Hematopoietic multipotent progenitor cell treated with erythropoietin and hydrocortisone succinate and interleukin-3 and kit ligand, for 17 days (in vitro differentiated cells): Measurements from ENCODE around the gene NFATC1.
"Not testable (repeated sequence)": the region's sequence is repeated elsewhere in the genome, so short reads cannot be mapped to it uniquely, and the experiment has no call there.

Experiments
- DNase-seq: peaks from one replicate; pipeline ENCODE4 v3.0.0-alpha.2; 2015; ENCODE audit warnings: low spot score

The NFATC1 gene

DNA sequence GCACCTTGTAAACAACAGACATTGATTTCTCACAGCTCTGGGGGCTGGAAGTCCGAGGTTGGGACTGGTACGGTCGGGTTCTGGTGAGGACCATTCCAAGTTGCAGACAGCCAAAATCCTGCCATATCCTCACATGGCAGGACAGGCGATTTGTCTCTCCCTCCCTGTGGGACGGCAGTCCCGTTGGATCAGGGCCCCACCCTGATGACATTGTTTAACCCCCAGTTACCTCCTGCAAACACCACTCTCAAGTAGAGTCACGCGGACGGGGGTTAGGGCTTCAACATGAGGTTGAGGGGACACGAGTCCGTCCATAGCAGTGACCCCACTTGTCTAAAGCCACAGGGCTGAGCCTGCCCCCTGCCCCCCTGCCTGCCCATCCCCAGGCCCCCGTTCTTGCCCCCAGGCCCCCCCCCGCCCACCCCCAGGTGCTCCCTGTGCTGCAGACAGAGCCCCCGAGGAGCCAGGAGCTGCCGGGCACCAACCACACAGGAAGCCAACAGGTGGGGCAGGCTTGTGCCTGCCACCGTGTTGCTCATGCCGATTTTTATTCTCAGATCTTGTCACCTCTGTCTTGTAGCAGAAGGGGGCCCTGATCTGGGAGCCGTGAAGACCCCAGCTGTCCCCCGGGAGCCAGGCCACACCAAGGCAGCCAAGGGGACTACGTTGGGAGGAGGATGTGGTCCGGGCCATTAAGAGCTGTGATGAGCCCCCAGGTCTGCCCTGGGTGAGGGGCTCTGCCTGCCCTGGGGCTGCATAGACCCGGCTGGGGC lies 82.2 kb downstream of the NFATC1 start:
- no peak for DNase-seq

DNA sequence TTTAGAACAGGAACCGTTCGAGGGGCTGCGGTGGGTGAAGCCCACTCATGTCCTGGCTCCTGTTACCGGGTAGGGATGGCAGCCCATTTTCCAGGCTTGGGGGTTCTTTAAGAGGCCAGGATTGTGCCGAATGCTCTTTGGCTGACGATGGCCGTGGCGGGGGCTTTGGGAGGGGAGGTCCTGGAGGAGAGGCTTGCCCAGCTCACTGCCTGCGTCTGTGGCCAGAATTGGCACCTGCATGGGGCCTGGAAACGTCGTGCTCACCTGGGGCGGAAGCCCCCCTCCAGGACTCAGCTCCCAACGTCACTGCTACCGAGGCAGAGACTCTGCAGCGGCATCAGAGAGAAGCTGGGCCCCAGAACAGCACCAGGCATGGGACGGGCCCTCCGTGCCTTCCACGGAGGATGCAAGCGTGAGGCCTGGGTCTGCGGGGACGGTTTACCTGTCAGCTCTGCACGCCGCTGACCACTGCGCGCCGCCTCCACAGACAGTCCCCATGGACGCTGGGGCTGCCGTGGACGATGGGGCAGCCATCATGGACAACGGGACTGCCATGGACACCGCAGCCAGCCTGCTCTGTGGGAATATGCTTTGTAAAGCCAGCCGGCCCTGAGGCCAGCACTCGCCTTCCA lies 82.9 kb downstream of the NFATC1 start:
- DNase-seq = no peak

DNA sequence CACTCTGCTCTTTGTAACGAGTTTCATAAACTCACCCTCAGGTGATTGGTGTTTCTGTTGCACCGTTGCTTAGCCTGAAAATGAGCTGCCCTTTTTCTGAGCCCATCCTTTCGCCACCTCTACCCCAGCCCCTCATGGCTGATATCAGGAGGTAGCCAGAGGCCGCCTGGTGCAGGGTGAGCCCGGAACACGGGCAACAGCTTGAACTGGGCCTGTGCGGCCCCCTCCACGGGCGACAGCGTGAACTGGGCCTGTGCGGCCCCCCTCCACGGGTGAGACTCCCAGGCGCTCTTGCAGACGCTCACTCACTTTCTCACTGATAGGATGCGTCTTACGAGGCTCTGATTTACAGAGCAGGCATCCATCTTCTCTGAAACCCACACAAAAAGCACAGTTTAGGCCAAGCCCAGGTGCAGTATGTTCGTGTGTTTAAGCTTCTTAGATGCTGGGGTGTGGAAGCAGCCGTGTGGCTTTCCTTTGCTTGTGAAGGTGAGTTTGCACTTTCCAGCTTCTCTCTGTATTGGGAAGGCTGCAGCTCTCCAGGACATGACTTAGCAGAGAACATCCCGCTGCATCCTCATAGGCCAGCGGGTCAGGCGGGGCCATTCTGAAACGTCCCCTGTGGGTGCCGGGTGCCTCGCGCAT lies 83.5 kb downstream of the NFATC1 start:
- DNase-seq = no peak

DNA sequence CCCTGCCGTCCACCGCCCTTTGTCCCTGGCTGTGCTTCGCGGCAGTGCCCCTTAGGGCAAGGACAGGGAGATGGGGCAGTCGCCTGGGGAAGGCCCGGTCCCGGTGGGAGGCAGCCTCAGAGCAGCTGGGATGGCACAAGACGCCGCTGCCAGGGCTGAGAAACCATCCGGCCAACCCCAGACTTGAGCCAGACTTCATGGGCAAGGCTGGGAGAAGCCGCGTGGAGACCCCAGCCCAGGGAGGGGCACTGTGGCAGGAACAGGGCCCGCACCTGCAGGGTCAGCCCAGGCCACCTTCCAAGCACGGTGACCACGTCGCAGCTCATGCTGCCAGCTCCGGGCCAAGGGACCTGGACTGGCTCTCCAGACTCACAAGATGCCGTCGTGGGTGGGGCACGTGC lies 84.0 kb downstream of the NFATC1 start:
- DNase-seq = no peak

DNA sequence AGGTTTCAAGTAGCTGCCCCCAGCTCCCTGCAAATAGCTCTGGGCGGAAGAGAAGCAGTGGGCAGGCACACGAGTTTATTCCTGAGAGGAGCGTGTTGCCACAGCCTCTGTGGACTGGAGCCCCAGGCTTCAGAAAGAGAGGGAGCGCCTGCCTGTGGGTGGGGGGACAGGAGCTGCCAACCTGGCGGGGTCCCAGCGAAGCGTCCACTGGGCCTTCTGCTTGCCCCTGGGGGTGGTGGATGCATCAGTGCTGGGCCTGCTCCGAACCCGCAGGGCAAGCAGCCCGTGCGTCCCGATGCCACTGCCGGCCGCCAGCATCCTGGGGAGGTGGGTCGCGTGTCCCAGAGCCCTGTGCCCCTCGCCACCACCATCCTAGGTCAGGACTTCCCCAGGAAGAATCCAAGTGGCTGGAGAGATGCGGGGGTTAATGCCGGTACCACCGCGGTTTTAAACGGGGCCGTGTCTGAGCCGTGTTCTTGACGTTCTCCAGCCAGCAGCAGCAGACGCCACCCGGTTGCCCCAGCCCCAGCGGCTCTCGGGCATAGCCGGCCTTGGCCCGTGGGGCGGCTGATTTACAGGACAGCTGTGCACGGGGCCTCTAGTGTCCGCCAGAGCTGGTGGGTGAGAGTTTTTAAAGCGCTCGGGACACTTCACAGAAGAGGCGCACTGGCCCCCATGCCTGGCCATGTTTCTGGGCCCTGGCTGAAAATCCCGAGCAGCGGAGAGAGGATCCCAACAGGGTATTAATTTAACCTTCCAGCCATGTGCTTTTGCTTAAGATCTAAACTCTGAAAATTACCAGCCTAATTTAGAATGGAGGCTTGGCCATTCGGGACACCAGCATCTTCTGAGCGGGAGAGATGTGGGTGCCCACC lies 84.7 kb downstream of the NFATC1 start:
- no peak for DNase-seq

DNA sequence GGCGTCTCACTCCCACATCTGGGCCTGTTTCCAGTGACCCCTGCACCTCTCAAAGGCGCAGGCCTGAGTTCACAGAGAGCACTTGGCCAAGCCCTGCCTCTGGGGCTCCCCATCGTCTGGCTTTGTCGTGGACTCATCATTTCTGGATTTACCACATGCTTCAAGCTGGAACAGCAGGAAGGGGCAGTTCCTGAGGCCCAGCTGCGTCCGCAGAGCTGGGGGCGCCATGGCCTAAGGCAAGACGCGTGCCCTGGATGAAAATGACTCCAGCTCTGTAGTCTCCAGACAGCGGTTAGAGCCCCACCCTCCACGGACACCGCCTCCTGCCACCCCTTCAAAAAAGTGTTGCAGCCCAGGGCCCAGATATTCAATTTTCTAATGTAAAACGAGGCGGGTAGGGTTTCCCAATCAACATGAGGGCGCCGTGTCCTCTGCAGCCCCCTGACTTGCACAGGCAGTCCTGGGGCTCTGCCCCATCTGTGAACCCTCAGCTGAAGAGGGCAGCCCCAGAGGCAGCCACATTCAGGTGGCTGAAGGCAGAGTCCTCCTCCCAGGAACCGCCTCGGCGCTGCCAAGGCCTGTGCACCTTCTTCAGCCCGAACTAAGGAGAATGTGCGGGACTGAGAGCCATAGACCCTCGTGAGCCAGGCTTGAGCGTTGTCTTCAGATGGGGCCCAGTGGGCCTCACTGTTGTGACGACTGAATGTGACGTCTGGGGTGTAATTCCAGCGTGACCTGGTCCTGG lies 85.5 kb downstream of the NFATC1 start:
- no peak for DNase-seq

DNA sequence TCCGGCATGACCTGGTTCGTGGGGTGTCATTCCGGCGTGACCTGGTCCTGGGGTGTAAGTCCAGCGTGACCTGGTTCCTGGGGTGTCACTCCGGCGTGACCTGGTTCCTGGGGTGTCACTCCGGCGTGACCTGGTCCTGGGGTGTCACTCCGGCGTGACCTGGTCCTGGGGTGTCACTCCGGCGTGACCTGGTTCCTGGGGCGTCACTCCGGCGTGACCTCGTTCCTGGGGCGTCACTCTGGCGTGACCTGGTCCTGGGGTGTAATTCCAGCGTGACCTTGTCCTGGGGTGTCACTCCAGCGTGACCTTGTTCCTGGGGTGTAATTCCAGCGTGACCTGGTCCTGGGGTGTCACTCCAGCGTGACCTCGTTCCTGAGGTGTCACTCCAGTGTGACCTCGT lies 87.7 kb downstream of the NFATC1 start:
- DNase-seq = not testable (repeated sequence)

DNA sequence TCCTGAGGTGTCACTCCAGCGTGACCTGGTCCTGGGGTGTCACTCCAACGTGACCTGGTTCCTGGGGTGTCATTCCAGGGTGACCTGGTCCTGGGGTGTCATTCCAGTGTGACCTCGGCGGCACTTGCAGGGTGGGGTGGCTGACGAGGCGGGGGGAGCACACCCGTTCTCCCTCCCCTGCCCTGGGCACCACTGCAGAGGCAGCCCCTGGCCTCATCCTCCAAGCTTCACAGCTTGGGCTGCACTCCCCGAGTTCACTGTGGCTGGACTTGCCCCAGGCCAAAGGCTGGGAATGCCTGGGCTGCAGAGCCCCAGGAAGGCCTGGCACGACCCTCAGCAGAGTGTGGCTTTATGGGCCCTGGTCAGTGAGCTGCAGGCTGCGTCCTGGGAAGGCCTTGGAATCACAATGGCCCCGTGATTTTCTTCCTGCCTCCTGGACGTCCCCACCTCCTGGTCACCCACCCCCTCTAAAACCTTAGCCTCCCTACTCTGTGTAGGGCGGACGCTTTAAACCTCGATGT lies 88.3 kb downstream of the NFATC1 start:
- no peak for DNase-seq

DNA sequence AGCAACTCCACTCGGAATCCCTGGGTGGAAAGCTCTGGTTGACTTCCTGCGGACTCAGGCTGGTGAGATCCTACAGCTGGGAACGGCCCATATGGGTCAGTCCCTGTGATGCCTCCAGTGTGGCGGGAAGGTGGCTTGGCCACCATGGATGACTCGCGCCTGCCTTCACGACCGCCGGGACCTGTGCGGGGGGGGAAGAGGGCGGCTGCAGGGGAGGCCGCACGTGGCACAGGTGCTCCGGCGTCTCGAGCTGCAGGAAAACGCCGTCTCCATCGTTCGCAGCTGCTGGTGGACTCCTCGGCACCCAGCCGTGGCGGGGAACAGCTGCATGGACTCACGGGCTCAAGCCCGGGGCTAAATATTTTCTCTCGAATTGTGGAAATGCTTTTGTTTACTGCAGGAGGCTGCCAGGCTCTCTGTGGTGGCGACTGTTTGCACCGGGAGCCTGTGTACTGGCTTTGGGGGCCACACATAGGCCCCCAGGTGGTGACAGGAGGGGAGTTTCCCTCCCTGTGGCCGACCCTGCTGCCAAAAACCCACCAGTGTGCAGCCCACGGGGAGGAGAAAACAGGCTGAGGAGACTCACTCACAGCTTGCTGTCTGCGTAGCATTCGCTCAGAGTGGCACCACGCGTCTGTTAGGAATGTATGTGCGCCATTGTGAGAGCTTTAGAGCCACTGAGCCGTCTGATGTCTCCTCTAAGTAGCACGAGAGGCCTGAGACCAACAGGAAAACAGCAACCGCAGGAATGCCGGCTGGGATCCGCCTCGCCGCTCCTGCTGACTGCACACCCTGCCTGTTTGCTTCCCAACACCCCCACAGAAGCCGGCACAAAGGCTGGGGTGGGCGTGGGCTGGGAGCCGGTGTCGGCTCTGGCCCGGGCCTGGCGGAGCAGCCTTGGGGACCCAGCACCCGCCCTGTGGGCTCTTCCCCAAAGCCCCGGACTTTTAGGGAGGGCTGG lies 89.2 kb downstream of the NFATC1 start:
- DNase-seq = no peak

DNA sequence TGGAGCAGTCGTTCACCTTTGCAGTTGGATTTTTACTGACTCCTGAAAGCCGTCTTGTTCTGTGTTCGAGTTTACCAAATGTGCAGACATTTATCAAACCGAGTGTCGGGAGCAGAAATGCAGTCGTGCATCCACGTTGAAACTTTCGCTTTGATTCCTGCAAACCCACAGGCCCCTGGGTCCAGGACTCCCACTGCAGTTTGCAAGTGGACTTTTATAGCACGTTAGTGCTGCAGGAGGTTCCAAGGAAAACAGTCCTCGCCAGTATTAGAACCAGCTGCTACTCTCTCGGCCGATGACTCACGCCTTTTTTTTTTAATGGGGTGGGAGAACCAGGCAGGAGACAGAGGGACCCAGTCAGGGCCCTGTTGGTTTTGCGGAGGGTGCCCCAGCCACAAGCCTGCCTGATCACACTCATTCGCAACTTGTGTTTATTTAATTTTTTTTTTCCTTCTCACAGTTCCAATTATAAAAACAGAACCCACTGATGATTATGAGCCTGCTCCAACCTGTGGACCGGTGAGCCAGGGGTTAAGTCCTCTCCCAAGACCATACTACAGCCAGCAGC lies 90.1 kb downstream of the NFATC1 start:
- no peak for DNase-seq

DNA sequence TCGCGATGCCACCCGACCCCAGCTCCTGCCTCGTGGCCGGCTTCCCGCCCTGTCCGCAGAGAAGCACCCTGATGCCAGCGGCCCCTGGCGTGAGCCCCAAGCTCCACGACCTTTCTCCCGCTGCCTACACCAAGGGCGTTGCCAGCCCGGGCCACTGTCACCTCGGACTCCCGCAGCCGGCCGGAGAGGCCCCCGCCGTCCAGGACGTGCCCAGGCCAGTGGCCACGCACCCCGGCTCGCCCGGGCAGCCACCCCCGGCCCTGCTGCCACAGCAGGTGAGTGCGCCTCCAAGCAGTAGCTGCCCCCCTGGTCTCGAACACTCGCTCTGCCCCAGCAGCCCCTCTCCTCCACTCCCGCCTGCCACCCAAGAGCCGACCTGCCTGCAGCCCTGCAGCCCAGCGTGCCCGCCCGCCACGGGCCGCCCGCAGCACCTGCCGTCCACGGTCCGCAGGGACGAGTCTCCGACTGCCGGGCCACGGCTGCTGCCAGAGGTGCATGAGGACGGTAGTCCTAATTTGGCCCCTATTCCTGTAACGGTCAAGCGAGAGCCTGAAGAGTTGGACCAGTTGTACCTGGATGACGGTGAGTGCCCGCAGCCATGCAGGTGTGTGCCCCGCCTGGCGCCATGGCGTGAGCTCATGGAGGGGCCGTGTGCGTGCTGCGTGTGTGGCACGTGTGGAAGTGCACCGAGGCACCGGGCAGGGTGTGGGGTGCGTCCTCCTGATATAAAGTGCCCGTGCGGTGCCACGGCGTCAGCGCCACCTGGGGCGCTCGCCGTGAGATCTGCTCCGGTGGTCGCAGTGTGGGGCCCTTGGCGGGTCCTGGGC lies 90.8 kb downstream of the NFATC1 start:
- DNase-seq = no peak

DNA sequence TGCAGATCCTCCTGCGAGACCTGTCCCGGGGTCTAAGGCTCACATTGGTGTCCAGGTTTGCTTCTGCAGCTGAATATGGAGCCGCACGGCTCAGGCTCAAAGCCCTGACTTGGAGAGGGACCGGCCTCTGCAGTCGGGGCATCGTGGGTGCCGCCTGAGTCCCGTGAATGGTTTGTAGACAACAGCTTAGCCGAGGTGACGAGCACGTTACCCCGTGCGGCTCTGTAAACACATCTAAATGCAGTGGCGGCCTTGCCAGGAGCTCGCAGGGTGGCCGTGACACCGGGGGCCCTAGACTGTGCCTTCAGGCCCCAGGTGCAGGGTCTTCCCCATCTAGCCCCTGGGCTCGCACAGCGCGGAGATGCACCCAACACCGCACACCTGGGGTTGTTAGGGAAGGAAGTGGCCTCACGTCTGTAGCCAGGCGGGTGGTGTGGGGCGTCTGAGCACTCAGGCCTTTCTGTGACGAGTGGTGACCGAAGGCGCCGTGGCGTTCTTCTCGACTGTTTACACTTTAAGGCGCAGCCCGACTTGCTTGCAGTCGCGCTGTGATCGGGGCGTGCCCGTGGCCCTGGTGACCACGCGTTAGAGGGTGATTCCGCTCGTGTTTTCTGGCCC lies 91.6 kb downstream of the NFATC1 start:
- DNase-seq = no peak

DNA sequence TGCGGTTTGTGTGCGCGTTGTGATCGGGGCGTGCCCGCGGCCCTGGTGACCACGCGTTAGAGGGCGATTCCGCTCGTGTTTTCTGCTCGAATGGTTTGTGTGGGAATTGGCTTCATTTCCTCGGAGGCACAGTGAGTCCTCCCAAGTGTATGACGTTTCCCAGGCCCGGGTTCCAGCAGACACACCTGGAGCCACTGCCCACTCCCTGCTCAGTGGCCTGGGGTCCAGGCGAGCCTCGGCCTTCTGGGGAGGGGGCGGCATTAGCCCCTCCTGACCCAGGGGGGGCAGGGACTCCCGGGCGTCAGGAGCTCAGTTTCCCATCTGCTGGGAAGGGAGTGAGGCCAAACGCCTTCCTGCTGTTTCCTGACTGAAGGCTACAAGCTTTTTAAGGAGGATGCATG lies 92.1 kb downstream of the NFATC1 start:
- no peak for DNase-seq

DNA sequence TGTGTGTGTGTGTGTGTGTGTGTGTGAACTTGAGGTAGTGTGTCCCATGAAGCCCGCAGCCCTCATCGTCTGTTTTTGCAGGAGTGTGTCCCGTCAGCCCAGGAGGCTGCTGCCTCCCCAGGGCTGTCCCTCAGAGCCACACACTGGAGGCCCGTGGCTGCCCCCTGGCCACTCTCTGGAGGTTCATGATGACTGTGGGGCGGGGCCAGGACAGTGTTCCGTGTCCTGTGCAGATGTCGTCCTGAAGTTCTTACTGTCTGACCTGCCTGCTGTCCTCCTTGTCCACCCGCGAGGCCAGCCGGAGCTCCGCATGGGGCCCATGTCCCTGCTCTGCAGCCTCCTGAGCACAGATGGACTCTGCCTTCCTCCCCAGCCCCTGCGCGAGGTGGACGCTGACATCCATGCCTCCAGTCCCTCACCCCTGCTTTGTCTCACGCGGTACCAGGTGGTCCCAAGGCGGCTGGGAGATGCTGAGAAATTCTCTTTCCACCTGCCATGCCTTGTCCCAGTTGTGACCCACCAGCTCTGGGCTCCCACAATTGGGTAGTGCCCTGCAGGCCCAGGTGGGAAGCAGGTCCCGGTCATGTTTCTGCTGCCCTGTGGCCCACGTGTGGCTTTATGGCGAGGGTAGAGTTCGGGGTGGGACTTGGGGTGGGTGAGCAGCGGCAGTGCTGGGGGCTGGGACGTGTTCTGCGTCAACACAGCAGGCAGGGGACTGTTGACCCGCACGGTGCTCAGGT lies 92.8 kb downstream of the NFATC1 start:
- no peak for DNase-seq

DNA sequence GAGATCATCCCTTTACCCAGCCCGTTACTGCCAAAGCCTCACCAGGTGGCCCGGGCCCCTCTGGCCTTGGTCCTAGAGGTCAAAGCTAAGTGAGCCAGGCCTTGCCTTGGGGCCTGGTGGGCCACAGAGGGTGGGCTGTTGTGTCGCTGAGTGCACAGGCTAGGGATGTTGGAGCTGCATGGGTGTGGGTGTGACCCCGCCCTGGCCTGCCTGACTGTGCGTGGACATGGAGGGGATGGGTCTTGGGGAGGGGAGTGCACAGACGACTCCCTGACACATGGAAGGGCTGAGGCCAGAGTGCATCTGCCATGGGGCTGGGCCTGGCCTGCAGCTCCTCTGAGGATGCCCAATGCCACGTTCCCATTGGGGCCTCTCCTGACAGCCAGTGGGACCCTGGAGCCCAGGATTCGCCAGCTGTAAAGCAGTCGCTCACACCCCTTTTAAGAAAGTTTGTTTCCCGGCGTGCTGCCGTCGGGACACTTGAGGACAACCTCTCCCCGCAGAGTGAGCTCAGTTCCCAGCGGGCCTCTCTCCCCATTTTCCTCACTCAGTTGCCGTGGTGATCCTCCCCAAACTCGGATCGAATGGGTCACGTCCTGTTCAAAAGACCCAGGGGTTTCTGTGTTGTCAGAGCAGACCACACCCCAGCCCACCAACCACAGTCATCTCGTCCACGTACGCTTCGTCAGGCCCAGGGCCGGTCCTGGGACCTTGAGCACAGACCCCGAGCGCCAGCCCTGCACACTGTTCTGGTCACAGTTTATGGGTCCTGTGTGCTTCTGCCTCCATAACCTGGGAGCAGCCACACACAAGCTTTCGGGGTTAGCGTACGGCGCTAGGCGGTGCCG lies 93.5 kb downstream of the NFATC1 start:
- no peak for DNase-seq

DNA sequence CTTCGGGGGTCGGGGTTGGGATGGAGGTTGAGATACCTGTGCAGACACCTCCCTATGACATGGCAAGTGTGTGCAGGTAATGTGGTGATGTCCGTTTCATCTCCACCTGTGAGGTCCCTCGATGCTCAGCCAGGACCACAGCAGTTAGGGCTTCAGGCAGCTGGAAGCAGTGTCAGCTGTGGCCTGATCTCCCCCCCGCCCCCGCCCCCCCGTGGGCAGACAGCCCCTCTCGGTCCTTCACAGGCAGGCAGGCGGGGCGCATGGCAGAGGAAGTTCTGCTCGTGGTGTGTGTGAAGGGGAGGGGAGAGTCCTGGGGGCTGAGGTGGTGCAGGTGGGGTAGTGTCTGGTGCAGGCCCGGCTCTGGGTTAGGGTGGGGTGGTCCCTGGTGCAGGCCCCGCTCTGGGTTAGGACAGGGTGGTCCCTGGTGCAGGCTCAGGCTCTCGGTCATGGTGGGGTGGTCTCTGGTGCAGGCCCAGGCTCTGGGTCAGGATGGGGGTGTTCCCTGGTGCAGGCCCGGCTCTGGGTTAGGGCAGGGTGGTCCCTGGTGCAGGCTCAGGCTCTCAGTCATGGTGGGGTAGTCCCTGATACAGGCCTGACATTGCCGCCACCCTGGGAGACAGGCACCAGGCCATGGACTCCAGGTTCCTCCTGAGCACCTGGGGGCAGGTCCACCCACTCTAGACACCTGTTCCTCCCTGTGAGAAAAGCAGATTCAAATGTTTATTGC lies 94.3 kb downstream of the NFATC1 start:
- DNase-seq = no peak
